ENCODE data around the gene CCDC136.

DNA sequence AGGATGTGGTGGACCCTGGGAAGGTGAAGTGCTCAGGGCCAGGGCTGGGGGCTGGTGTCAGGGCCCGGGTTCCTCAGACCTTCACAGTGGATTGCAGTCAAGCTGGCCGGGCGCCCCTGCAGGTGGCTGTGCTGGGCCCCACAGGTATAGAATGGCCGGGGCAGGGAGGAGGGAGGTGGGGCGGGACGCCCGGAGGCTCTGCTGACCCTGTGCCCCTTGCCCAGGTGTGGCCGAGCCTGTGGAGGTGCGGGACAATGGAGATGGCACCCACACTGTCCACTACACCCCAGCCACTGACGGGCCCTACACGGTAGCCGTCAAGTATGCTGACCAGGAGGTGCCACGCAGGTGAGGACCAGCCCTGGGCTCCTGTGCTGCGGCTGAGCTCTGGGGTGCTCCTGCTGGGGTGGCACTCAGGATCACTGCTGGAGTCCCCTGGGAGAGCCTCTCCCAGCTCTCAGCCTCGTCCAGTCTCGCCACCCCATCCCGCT is 56.0 kb downstream of the CCDC136 start:
- TF ChIP-seq, protein P1, sequence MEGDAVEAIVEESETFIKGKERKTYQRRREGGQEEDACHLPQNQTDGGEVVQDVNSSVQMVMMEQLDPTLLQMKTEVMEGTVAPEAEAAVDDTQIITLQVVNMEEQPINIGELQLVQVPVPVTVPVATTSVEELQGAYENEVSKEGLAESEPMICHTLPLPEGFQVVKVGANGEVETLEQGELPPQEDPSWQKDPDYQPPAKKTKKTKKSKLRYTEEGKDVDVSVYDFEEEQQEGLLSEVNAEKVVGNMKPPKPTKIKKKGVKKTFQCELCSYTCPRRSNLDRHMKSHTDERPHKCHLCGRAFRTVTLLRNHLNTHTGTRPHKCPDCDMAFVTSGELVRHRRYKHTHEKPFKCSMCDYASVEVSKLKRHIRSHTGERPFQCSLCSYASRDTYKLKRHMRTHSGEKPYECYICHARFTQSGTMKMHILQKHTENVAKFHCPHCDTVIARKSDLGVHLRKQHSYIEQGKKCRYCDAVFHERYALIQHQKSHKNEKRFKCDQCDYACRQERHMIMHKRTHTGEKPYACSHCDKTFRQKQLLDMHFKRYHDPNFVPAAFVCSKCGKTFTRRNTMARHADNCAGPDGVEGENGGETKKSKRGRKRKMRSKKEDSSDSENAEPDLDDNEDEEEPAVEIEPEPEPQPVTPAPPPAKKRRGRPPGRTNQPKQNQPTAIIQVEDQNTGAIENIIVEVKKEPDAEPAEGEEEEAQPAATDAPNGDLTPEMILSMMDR (conservative IDR thresholded peaks at IDR 0.05 in 1 of 2, IDR thresholded peaks at IDR 0.05 in 1 of 2; ENCODE audit: extremely low read depth in 1 of 2, insufficient read depth in 1 of 2, low read depth in 1 of 2, low read length in 2 of 2), result no peak
- no peak for TF ChIP-seq EZH2 (IDR thresholded peaks at IDR 0.05; ENCODE audit: borderline replicate concordance, low read length)

All from mammary epithelial cell (primary cell).